ENCODE data around the gene DUSP14.

DNA sequence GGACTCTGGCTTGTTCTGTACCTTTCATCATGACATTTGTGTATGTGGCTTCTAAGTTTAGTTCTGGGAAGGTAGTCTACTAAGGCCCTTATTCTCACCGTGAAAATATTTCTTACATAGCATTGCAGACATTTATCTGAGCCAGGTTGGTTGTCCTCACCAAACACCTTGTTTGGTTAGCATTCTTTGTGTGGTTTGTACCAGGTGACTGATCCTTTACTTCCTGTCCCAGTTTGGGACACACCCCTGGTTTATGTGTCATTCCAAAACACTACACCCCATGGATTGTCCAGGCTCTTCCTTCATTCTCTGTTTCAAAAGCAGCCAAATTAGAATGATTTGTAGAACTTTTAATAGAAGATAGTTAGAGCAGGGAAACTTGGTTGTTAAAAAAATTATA lies 23.2 kb upstream of the DUSP14 start:
- TF ChIP-seq EZH2phosphoT487 (IDR thresholded peaks at IDR 0.05; ENCODE audit: insufficient read depth, low read depth) (no peak), EZH2 (IDR thresholded peaks at IDR 0.05; ENCODE audit: insufficient read depth, poor library complexity, severe bottlenecking) (no peak)
